ENCODE data around the gene SPTBN1. TPM values are rescaled to one million over a fixed set of nuclear protein-coding genes. Genes with fewer than 3 reads are reported as not detected.

The SPTBN1 gene
- total and polyA plus RNA-seq, 2 of the 13 experiments (the other 11 are each of a cell fraction or from before 2014, with no cell fraction given), result 123 to 299 TPM

DNA sequence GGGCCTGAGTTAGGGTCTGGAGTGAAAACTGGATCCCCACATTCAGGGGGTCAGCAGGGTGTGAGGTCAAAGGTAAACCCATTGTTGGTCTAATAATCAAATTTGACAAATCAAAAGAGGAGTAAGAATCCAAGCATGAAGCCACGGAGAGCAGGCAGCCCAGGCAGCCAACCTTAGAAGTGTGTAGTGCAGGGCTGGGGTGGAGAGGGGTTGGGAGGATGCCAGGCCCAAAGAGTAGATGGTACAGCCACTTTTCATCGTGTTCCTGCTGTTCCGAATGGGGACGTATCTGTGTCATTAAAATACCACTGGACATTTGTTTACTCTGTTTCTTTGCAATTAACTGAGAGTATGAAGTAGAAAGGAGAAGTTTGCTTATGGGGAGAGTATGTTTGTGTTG, 16.5 kb upstream of the SPTBN1 start:
- DNase-seq (ENCODE audit: low spot score) (no peak), ATAC-seq (peak; percentile 47), FAIRE-seq (no peak)
- in situ Hi-C loops (cut with HindIII; ENCODE audit: extremely low pct_ligation_motif_present, low pct_unique_long_range_greater_than_20kb) (no loop called here), intact Hi-C loops (cut with micrococcal nuclease; ENCODE audit: unreplicated experiment) (no loop called here)
- no peaks in the 10 kb centered on the region for H3K36me3 ChIP-seq (replicated peaks in 1 of 2; ENCODE audit: control insufficient read depth in 1 of 2, insufficient read depth in 2 of 2, low read length in 2 of 2)
- POLR2A ChIA-PET, result no interaction called here
- WGBS (ENCODE audit: low lambda C conversion rate), result 59% methylated on average over 4 of the region's 4 CpGs
- H3K9me3 ChIP-seq (ENCODE audit: low read length), result no peaks in the 10 kb centered on the region
- no peak overlapping the region for H3K9ac ChIP-seq (ENCODE audit: insufficient read depth, low read depth, low read length)
- CTCF ChIA-PET (ENCODE audit: low intra/inter-chr PET ratio, low total read pairs), result no interaction called here
- no peak overlapping the region for H3K4me2 ChIP-seq (ENCODE audit: low read depth, low read length)
- no TSS peak for BruUV-seq (replicated peaks)
- H3K4me3 ChIP-seq (replicated peaks in 1 of 3; ENCODE audit: insufficient read depth in 1 of 3, low read depth in 2 of 3, low read length in 3 of 3), result no peak overlapping the region
- H3K27ac ChIP-seq (ENCODE audit: extremely low read length, insufficient read depth, low read length), result no peak overlapping the region
- H3K4me1 ChIP-seq (ENCODE audit: insufficient read depth, low read length), result peaks cover 29% of the 10 kb centered on the region
- peak overlapping the region; percentile 44 for H2AFZ ChIP-seq (ENCODE audit: low read length)
- TF ChIP-seq POLR2A (IDR thresholded peaks at IDR 0.05; ENCODE audit: insufficient read depth in 1 of 2, low read depth in 2 of 2, low read length in 2 of 2) (no peak), ZSCAN25 (CRISPR knock-in tag; IDR thresholded peaks at IDR 0.05) (peak; percentile 18; the same call in 1 of the 2 replicates), PCBP1 (IDR thresholded peaks at IDR 0.05; ENCODE audit: borderline replicate concordance, low read depth, low read length) (no peak)
- TF ChIP-seq, protein P1, sequence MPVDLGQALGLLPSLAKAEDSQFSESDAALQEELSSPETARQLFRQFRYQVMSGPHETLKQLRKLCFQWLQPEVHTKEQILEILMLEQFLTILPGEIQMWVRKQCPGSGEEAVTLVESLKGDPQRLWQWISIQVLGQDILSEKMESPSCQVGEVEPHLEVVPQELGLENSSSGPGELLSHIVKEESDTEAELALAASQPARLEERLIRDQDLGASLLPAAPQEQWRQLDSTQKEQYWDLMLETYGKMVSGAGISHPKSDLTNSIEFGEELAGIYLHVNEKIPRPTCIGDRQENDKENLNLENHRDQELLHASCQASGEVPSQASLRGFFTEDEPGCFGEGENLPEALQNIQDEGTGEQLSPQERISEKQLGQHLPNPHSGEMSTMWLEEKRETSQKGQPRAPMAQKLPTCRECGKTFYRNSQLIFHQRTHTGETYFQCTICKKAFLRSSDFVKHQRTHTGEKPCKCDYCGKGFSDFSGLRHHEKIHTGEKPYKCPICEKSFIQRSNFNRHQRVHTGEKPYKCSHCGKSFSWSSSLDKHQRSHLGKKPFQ (CRISPR knock-in tag; IDR thresholded peaks at IDR 0.05; ENCODE audit: insufficient replicate concordance), result no peak
- H3K79me2 ChIP-seq (ENCODE audit: insufficient read depth, low read length), result no peaks in the 10 kb centered on the region
- no peaks in the 10 kb centered on the region for H4K20me1 ChIP-seq (ENCODE audit: insufficient read depth, low read length)
- no peaks in the 10 kb centered on the region for H3K27me3 ChIP-seq (ENCODE audit: control insufficient read depth in 1 of 2, insufficient read depth in 2 of 2, low read length in 2 of 2)

DNA sequence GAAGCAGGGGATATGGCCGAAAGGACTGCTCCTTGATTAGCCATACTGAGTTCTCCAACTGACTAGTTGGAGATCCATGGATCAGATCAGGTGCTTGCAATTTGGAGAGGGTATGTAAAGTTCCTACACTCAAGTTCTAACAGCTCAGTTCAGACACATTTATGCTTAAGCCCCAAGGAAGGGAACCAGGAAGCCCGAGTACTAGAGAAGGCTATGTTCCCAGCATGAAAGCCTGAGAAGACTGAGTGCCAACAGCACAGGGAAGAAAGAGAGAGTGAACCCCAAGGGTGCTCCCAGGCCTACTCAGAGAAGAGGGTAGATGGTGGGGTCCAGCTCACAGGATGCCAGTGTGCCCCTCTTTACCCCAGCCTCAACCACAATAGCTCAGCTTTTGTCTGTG, 16.1 kb upstream of the SPTBN1 start:
- no peaks in the 10 kb centered on the region for H3K36me3 ChIP-seq (replicated peaks in 1 of 2; ENCODE audit: control insufficient read depth in 1 of 2, insufficient read depth in 2 of 2, low read length in 2 of 2)
- H3K79me2 ChIP-seq (ENCODE audit: insufficient read depth, low read length), result no peaks in the 10 kb centered on the region
- peaks cover 32% of the 10 kb centered on the region for H3K4me1 ChIP-seq (ENCODE audit: insufficient read depth, low read length)
- no peak for DNase-seq (ENCODE audit: low spot score)
- no peak for FAIRE-seq
- no peak overlapping the region for H3K27ac ChIP-seq (ENCODE audit: extremely low read length, insufficient read depth, low read length)
- ChIA-PET CTCF (ENCODE audit: low intra/inter-chr PET ratio, low total read pairs) (no interaction called here), POLR2A (no interaction called here)
- in situ Hi-C loops (cut with HindIII; ENCODE audit: extremely low pct_ligation_motif_present, low pct_unique_long_range_greater_than_20kb) (no loop called here), intact Hi-C loops (cut with micrococcal nuclease; ENCODE audit: unreplicated experiment) (no loop called here)
- peak overlapping the region; percentile 44 for H2AFZ ChIP-seq (ENCODE audit: low read length)
- no TSS peak for BruUV-seq (replicated peaks)
- no peaks in the 10 kb centered on the region for H4K20me1 ChIP-seq (ENCODE audit: insufficient read depth, low read length)
- peak; percentile 23; the same call in 1 of the 3 replicates for ATAC-seq
- H3K4me3 ChIP-seq (replicated peaks in 1 of 3; ENCODE audit: insufficient read depth in 1 of 3, low read depth in 2 of 3, low read length in 3 of 3), result no peak overlapping the region
- no peaks in the 10 kb centered on the region for H3K9me3 ChIP-seq (ENCODE audit: low read length)
- 79% methylated on average over 2 of the region's 2 CpGs for WGBS (ENCODE audit: low lambda C conversion rate)
- no peak overlapping the region for H3K4me2 ChIP-seq (ENCODE audit: low read depth, low read length)
- H3K27me3 ChIP-seq (ENCODE audit: control insufficient read depth in 1 of 2, insufficient read depth in 2 of 2, low read length in 2 of 2), result no peaks in the 10 kb centered on the region
- H3K9ac ChIP-seq (ENCODE audit: insufficient read depth, low read depth, low read length), result no peak overlapping the region
- TF ChIP-seq, protein P2, sequence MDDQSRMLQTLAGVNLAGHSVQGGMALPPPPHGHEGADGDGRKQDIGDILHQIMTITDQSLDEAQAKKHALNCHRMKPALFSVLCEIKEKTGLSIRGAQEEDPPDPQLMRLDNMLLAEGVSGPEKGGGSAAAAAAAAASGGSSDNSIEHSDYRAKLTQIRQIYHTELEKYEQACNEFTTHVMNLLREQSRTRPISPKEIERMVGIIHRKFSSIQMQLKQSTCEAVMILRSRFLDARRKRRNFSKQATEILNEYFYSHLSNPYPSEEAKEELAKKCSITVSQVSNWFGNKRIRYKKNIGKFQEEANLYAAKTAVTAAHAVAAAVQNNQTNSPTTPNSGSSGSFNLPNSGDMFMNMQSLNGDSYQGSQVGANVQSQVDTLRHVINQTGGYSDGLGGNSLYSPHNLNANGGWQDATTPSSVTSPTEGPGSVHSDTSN (CRISPR knock-in tag; IDR thresholded peaks at IDR 0.05; ENCODE audit: borderline replicate concordance), result no peak
- TF ChIP-seq TBL1XR1 (IDR thresholded peaks at IDR 0.05; ENCODE audit: borderline replicate concordance, low read length, partially characterized antibody), result no peak
- TF ChIP-seq, protein P3, sequence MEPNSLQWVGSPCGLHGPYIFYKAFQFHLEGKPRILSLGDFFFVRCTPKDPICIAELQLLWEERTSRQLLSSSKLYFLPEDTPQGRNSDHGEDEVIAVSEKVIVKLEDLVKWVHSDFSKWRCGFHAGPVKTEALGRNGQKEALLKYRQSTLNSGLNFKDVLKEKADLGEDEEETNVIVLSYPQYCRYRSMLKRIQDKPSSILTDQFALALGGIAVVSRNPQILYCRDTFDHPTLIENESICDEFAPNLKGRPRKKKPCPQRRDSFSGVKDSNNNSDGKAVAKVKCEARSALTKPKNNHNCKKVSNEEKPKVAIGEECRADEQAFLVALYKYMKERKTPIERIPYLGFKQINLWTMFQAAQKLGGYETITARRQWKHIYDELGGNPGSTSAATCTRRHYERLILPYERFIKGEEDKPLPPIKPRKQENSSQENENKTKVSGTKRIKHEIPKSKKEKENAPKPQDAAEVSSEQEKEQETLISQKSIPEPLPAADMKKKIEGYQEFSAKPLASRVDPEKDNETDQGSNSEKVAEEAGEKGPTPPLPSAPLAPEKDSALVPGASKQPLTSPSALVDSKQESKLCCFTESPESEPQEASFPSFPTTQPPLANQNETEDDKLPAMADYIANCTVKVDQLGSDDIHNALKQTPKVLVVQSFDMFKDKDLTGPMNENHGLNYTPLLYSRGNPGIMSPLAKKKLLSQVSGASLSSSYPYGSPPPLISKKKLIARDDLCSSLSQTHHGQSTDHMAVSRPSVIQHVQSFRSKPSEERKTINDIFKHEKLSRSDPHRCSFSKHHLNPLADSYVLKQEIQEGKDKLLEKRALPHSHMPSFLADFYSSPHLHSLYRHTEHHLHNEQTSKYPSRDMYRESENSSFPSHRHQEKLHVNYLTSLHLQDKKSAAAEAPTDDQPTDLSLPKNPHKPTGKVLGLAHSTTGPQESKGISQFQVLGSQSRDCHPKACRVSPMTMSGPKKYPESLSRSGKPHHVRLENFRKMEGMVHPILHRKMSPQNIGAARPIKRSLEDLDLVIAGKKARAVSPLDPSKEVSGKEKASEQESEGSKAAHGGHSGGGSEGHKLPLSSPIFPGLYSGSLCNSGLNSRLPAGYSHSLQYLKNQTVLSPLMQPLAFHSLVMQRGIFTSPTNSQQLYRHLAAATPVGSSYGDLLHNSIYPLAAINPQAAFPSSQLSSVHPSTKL (CRISPR knock-in tag; IDR thresholded peaks at IDR 0.05), result no peak
- TF ChIP-seq ZNF354B (CRISPR knock-in tag; IDR thresholded peaks at IDR 0.05), result no peak
- TF ChIP-seq SMAD9 (CRISPR knock-in tag; IDR thresholded peaks at IDR 0.05), result no peak
- TF ChIP-seq, protein P4, sequence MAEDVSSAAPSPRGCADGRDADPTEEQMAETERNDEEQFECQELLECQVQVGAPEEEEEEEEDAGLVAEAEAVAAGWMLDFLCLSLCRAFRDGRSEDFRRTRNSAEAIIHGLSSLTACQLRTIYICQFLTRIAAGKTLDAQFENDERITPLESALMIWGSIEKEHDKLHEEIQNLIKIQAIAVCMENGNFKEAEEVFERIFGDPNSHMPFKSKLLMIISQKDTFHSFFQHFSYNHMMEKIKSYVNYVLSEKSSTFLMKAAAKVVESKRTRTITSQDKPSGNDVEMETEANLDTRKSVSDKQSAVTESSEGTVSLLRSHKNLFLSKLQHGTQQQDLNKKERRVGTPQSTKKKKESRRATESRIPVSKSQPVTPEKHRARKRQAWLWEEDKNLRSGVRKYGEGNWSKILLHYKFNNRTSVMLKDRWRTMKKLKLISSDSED (CRISPR knock-in tag; IDR thresholded peaks at IDR 0.05), result no peak
- no peak for TF ChIP-seq HDAC1 (CRISPR knock-in tag; IDR thresholded peaks at IDR 0.05)
